Esophagus squamous epithelium (tissue), 4 donors: ENCODE measurements around the gene RAPH1.

Source experiments
- POLR2A ChIP-seq, 4 donors: fragments of 450-650 bp; IDR thresholded peaks; one replicate each; pipeline ENCODE4 v1.6.1; 2017; ENCODE audit warnings: antibody characterized with exemption in 4 of 4, mild to moderate bottlenecking in 4 of 4, moderate library complexity in 3 of 4
- TF ChIP-seq, protein P1 (sequence below), 6 experiments: fragments of 450-650 bp in 4 of 6; fragments of 200-600 bp in 2 of 6; sonication (generic) in 2 of 6; IDR thresholded peaks; one replicate each; pipeline ENCODE4 v1.5.1; 2016 to 2019; ENCODE audit warnings: antibody characterized with exemption in 6 of 6, mild to moderate bottlenecking in 4 of 6, moderate library complexity in 4 of 6

DNA sequence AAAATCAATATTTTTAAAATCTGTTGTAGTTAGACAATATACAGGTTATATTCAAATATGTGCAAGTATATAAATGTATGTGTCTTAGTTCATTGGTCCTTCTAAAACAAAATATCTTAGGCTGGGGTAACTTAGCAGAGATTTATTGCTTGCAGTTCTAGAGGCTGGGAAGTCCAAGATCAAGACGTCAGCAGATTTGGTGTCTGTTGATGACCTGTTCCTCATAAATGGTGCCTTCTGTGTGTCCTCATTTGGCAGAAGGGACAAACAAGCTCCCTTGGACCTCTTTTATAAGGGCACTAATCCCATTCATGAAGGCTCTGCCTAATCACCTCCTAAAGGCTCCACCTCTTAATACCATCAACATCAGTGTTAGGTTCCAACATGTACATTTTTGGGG, 175.7 kb downstream of the RAPH1 start:
- TF ChIP-seq, protein P1, sequence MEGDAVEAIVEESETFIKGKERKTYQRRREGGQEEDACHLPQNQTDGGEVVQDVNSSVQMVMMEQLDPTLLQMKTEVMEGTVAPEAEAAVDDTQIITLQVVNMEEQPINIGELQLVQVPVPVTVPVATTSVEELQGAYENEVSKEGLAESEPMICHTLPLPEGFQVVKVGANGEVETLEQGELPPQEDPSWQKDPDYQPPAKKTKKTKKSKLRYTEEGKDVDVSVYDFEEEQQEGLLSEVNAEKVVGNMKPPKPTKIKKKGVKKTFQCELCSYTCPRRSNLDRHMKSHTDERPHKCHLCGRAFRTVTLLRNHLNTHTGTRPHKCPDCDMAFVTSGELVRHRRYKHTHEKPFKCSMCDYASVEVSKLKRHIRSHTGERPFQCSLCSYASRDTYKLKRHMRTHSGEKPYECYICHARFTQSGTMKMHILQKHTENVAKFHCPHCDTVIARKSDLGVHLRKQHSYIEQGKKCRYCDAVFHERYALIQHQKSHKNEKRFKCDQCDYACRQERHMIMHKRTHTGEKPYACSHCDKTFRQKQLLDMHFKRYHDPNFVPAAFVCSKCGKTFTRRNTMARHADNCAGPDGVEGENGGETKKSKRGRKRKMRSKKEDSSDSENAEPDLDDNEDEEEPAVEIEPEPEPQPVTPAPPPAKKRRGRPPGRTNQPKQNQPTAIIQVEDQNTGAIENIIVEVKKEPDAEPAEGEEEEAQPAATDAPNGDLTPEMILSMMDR (IDR thresholded peaks at IDR 0.05), result no peak
- no peak for TF ChIP-seq POLR2A (IDR thresholded peaks at IDR 0.05)
